Raji (cell line): Measurements from ENCODE around the gene PCDHA13.

Source experiments
- POLR2A ChIP-seq: IDR thresholded peaks from 2 replicates; pipeline ENCODE4 v1.6.1; 2011; ENCODE audit warnings: low read depth, low read length, control low read depth; ENCODE audit not compliant: insufficient read depth

Gene PCDHA13

DNA sequence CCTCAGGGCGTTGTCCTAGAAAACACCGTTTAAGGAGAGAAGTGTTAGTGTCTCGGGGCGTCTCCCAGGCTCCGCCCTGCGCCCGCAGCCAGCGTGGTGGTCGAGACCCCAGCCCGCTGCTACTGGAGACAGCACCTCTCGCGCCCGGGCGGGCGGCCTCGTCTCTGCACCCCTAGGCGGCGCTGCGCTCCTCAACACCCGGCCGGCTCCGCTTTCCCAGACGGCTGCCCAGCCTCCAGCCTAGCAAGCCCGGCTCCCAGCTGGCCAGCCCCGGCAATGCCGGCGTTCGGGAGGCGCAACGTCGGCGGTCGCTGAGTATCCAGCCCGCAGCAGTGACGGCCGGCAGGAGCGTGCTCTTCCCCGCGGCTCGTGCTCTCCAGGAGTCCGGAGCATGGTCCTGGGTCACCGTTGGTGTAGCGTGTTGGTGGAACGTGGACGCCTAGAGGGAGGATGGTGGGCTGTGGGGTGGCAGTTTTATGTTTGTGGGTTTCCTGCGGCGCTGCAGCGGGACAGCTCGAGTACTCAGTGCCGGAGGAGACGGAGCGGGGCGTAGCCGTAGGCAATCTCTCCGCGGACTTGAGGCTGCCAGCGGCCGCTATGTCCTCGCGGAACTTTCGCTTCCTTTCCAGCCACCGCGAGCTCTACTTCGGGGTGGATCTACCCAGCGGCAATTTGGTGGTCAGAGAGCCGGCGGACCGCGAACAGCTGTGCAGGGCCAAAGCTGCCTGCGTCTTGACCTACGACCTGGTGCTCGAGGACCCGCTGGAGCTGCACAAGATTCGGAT is 44.7 kb downstream of the PCDHA13 start:
- no peak for TF ChIP-seq POLR2A

DNA sequence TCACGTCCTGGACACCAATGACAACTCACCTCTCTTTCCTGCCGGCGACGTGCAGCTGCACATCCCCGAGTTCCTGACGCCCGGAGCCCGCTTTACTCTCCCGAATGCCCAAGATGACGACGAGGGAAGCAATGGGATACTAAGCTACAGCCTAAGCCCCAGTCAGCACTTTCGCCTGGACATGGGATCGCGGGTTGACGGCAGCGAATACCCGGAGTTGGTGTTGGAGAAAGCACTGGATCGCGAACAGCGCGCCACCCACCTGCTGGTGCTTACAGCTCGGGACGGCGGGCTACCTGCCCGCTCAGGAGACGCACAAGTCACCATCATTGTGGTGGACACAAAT is 45.3 kb downstream of the PCDHA13 start:
- no peak for TF ChIP-seq POLR2A
